Chondrocyte (in vitro differentiated cells): ENCODE results near the gene SLC1A6. TPM values are rescaled to one million over a fixed set of nuclear protein-coding genes. Genes with fewer than 3 reads are reported as not detected.

Source experiments
- DNase-seq: peaks from one replicate; pipeline ENCODE4 v3.0.0; 2021; ENCODE audit warnings: mixed read lengths, low spot score
- H3K27ac Mint-ChIP-seq: one replicate; pipeline ENCODE4 v1.8.0; 2021; ENCODE audit warnings: mild to moderate bottlenecking, moderate library complexity, mixed read lengths; ENCODE audit not compliant: unreplicated experiment
- H3K27me3 Mint-ChIP-seq: 2 replicates; pipeline ENCODE4 v1.8.0; 2021; ENCODE audit warnings: low read depth, mixed read lengths
- H3K36me3 Mint-ChIP-seq: 2 replicates; pipeline ENCODE4 v1.8.0; 2021; ENCODE audit warnings: low read depth, mixed read lengths
- H3K4me1 Mint-ChIP-seq: 2 replicates; pipeline ENCODE4 v1.8.0; 2021; ENCODE audit warnings: low read depth, mild to moderate bottlenecking, mixed read lengths
- H3K4me3 Mint-ChIP-seq: one replicate; pipeline ENCODE4 v1.8.0; 2021; ENCODE audit warnings: mild to moderate bottlenecking, moderate library complexity, mixed read lengths; ENCODE audit not compliant: unreplicated experiment
- H3K9me3 Mint-ChIP-seq: 2 replicates; pipeline ENCODE4 v1.8.0; 2021; ENCODE audit warnings: low read depth, mixed read lengths
- CTCF ChIP-seq: fragments of 200-600 bp; sonication (generic); IDR thresholded peaks from 2 replicates; pipeline ENCODE4 v1.5.0; 2021; ENCODE audit warnings: antibody characterized with exemption, mild to moderate bottlenecking, moderate library complexity
- total RNA-seq: library from RNA; stranded (reverse); gene quantifications from 3 replicates; pipeline ENCODE4 v1.2.1, GENCODE V29; 2021

The SLC1A6 gene
- total RNA-seq, 1 donor from 2014 or later, result not detected

- Mint-ChIP-seq H3K9me3 (no peaks in the 10 kb centered on the region), H3K36me3 (no peaks in the 10 kb centered on the region), H3K27me3 (peaks cover 15% of the 10 kb centered on the region), H3K4me1 (no peaks in the 10 kb centered on the region), H3K4me3 (no peak overlapping the region), H3K27ac (no peak overlapping the region)
- no peak for DNase-seq
- TF ChIP-seq CTCF, result no peak
Observed at GRCh38 chr19:14916848-14917247, 62.8 kb downstream of the SLC1A6 start.

DNA sequence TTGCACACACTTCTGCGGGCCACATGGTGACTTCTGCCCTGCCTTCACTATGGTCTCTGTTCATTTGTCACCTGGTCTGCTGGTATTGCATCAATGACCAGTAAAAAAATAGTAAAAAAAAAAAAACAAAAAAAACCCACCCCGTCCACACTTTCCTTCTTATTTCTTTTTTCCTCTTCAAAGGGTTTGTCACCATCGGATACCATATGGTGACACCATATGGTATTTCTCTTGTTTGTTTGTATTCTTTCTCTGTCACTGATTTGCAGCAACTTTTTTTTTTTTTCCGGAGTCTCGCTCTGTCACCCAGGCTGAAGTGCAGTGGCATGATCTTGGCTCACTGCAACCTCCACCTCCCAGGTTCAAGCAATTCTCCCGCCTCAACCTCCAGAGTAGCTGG lies 64.5 kb downstream of the SLC1A6 start:
- Mint-ChIP-seq H3K4me1 (no peaks in the 10 kb centered on the region), H3K4me3 (no peak overlapping the region), H3K27ac (no peak overlapping the region), H3K36me3 (no peaks in the 10 kb centered on the region), H3K27me3 (peaks cover 14% of the 10 kb centered on the region), H3K9me3 (no peaks in the 10 kb centered on the region)
- DNase-seq, result no peak
- TF ChIP-seq CTCF, result no peak

DNA sequence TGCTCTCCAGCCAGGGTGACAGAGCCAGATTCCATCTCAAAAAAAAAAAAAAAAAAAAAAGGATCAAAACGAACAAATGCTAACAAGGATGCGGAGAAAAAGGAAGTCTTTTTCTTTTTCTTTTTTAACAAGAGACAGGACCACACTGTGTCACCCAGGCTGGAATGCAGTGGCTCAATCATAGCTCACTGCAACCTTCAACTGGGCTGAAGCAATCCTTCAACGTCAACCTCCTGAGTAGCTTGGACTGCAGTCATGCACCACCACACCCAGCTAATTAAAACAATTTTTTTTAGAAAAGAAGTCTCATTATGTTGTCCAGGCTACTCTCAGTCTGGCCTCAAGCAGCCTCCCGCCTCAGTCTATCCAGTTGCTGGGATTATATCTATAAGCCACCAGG lies 73.0 kb downstream of the SLC1A6 start:
- Mint-ChIP-seq H3K27me3 (peaks cover 12% of the 10 kb centered on the region), H3K9me3 (no peaks in the 10 kb centered on the region), H3K27ac (no peak overlapping the region), H3K36me3 (no peaks in the 10 kb centered on the region), H3K4me1 (no peaks in the 10 kb centered on the region), H3K4me3 (no peak overlapping the region)
- no peak for DNase-seq
- no peak for TF ChIP-seq CTCF

GRCh38 chr19:14901675-14902260 lies 77.9 kb downstream of the SLC1A6 start:
- TF ChIP-seq CTCF, result no peak
- H3K9me3 Mint-ChIP-seq, result no peaks in the 10 kb centered on the region
- no peak overlapping the region for H3K4me3 Mint-ChIP-seq
- H3K27me3 Mint-ChIP-seq, result peaks cover 12% of the 10 kb centered on the region
- DNase-seq, result no peak
- no peaks in the 10 kb centered on the region for H3K4me1 Mint-ChIP-seq
- H3K27ac Mint-ChIP-seq, result no peak overlapping the region
- no peaks in the 10 kb centered on the region for H3K36me3 Mint-ChIP-seq

Other genes starting within 250 kb of the SLC1A6 start
- 0.87 to 1.6 TPM in 2 of 3 replicates, not detected in the other for gene ADGRE2, start 201.3 kb downstream of the SLC1A6 start, total RNA-seq
- not detected in 3 replicates for gene OR7A5, start 144.7 kb downstream of the SLC1A6 start, total RNA-seq
- not detected in 3 replicates for gene OR7C1, start 144.7 kb downstream of the SLC1A6 start, total RNA-seq
- gene OR7A10, start 130.9 kb downstream of the SLC1A6 start, total RNA-seq, result not detected in 3 replicates
- gene OR7A17, start 93.7 kb downstream of the SLC1A6 start, total RNA-seq, result not detected in 3 replicates
- not detected in 3 replicates for gene OR7C2, start 38.4 kb downstream of the SLC1A6 start, total RNA-seq
- gene CASP14, start 69.6 kb upstream of the SLC1A6 start, total RNA-seq, result not detected in 3 replicates
- gene OR1I1, start 102.3 kb upstream of the SLC1A6 start, total RNA-seq, result not detected in 3 replicates
- 49.3 to 98.0 TPM (median 96.3 TPM) in 3 replicates for gene SYDE1, start 127.5 kb upstream of the SLC1A6 start, total RNA-seq
- gene NOTCH3, start 221.1 kb upstream of the SLC1A6 start, total RNA-seq, result 78.6 to 559 TPM (median 553 TPM) in 3 replicates